ENCODE data around the gene APOL2.
"Not testable (repeated sequence)": the region's sequence is repeated elsewhere in the genome, so short reads cannot be mapped to it uniquely, and the experiment has no call there.

APOL2 gene

GRCh38 chr22:36238373-36239149, 766 bp downstream of the APOL2 start:
- DNase-seq (ENCODE audit: low spot score), result peak; percentile 34

- no peak for DNase-seq (ENCODE audit: low spot score)
These were observed 1.6 kb downstream of the APOL2 start for GRCh38 chr22:36237462-36238372.

GRCh38 chr22:36236388-36237319, 2.7 kb downstream of the APOL2 start:
- DNase-seq (ENCODE audit: low spot score), result no peak

DNA sequence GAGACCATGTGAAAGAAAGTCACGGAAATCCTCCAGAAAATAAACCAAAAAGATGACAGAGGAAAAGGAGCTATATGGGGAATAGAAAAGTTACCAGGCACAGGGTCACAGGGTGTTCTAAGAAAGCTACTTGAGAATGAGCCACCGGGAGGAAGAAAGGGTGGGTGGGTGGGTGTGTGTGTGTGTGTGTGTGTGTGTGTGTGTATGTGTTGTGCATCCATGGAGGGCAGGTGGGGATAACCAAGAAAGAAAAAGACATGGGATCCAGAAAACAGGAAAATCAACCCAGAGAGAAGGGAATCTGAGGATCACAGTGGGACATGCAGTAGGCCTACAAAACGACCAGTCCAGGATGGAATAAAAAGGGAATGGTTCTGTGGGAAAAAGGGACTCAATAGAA, 3.7 kb downstream of the APOL2 start:
- DNase-seq (ENCODE audit: low spot score), result no peak

DNA sequence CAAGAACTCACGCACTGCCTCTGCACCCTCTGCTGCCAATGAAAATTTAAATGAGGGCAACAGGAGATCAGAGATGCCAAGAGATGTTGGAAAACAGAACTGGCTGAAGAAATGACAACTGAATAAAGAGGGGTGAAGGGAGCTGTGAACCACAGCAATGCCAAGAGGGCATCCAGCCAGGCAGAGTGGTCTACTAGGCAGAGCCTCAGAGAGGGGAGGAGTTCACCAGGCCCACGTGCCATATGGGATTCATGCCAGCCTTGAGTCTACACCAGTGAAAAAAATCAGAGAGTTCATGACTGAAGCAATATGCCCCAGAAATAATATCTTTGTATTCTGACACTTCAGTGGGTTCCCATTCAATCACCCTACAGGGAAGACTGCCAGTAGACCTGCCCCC, 4.4 kb downstream of the APOL2 start:
- no peak for DNase-seq (ENCODE audit: low spot score)

GRCh38 chr22:36234213-36234612, 5.1 kb downstream of the APOL2 start:
- no peak for DNase-seq (ENCODE audit: low spot score)

GRCh38 chr22:36233796-36234195, 5.5 kb downstream of the APOL2 start:
- DNase-seq (ENCODE audit: low spot score), result no peak

- no peak for DNase-seq (ENCODE audit: low spot score)
These were observed 6.5 kb downstream of the APOL2 start for GRCh38 chr22:36232715-36233401.

GRCh38 chr22:36231051-36231450, 8.3 kb downstream of the APOL2 start:
- DNase-seq (ENCODE audit: low spot score), result not testable (repeated sequence)

DNA sequence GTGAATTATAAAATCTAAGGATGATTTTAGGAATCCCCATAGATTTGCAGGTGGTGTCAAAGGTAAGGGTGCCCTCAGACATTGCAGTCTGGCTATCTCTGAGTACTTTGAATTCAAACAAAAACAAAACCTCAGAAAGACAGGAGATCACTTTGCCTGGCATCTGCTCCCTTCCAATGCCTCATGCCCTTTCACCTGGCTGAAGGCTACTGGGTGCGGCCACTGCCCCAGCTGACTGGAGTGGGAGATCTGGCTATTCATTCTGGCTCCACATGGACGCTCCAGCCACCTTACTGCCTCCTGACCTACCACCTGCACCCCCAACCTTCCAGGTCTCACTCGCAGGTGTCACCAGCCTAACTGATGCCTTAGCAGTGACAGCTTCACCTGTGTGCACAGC, 9.7 kb downstream of the APOL2 start:
- not testable (repeated sequence) for DNase-seq (ENCODE audit: low spot score)

DNA sequence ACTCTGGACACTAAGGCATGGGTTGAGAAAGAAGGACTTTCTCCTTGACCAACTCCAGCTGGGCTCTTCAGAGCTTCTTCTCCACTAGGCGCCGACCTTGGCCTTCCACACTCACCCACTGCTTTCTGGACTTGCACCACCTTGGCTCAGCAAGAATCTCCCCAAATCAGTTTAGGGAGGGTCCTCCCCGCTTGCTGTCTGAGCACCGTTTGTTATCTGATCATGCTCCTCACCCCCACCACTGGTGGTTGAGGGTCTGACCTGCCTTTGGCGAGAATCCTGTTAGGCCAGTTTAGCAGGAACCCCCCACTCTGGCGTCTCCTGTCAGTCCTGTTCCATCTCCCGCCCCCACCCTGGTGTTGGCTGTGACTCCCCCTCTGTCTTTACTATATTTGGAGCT, 10.4 kb downstream of the APOL2 start:
- no peak for DNase-seq (ENCODE audit: low spot score)

GRCh38 chr22:36228369-36228768, 11.0 kb downstream of the APOL2 start:
- DNase-seq (ENCODE audit: low spot score), result not testable (repeated sequence)

DNA sequence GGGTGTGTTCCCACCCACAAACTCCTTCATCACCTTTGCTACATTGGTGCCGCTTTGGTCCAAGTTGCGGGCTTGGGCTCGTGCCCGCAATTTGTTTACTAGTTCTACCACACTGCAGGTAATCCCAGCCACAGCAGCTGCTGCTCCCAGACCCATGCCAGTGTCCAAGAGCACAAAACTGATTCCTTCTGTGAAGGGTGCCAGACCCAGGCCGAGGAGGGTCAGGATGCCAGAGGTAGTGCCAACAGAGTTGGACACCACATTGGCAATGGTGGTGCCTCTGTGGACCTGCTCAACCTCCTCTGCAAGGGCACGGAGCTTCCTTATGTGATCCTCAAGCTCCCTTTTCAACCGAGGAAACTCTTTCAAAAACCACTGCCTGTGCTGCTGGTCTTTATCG, 11.5 kb downstream of the APOL2 start:
- no peak for DNase-seq (ENCODE audit: low spot score)

DNA sequence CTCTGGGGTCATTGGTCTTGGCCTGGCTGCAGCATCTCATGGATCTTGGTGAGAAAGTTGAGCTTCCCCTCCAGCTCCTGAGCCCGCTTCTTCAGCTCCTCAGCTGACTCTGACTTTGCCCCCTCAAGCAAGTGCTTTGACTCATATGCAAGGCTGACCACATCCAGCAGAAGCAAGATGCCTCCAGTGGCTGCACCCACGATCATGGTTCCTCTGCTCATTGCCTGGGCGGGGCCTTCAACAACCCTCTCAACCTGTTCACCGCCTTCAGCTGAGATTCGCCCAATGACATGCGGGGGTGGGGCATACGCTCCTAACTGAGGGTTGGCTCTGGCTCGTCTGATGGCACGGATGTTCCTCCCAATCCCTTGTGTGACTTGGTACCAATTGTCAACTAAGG, 11.9 kb downstream of the APOL2 start:
- no peak for DNase-seq (ENCODE audit: low spot score)

- DNase-seq (ENCODE audit: low spot score), result no peak
These were observed 13.1 kb downstream of the APOL2 start for GRCh38 chr22:36226189-36226588.

DNA sequence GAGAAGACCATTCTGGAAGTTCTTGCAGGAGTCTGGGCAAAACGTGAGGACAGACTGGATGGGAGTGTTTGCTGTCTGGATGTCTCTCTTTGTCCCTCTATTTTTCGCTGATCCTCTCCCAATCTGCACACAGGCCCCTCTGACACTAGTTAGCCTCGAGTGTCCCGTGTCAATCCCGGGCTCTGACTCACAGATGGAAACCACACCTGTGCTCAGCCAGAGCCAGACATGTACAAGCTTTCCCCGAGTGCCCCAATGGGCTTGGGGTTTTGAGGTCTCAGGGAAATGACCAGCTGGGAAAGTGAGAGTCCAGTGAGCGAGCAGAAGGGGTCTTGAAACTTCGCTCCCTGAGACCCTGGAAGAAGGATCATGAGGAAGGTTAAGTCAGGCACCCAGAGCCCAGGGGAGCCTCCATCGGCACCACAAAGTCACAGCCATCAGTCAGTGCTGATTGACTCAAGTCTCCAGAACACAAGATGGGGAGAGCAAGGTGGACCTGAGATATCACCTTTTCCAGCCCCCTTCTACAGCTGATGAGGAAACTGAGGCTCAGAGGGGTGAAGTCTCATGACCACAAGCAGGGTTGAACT, 13.9 kb downstream of the APOL2 start:
- DNase-seq (ENCODE audit: low spot score), result no peak

DNA sequence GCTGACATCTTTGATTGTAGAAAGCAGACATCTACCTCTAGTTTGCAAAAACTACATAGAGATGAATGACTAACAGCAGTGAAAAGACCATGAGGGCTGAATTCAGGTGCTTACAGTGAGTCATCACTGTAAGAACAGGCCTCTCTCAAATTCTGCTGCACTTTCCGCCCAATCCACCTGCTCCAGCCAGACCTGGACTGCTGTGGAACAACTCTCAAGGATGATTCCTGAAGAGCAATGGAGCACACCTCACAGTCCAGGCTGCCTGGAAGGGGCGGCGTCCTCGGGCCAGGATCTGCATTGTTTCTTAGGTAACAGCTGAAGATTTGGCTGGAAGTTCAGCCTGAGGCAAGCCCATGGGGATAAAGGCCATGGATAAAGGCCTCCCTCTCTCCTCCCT, 15.1 kb downstream of the APOL2 start:
- DNase-seq (ENCODE audit: low spot score), result no peak

DNA sequence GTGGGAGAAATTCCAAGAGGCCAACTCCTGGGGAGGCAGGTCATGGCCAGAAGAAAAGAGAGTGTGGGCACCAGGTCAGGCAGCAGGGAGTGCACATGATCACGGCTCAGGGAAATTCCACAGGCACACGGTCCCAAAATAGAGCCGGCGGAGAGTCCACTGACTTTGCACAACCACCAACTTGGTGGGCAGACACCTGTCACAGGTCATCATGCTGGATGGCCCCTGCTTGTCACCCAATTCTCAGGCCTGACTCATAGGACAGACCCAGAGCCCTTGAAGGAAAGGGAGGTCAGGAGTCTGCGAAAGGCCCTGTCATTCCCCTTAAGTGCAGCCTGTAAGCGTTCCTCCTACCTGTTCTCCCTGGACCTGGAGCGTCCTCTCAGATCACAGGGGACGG, 15.8 kb downstream of the APOL2 start:
- DNase-seq (ENCODE audit: low spot score), result no peak

DNA sequence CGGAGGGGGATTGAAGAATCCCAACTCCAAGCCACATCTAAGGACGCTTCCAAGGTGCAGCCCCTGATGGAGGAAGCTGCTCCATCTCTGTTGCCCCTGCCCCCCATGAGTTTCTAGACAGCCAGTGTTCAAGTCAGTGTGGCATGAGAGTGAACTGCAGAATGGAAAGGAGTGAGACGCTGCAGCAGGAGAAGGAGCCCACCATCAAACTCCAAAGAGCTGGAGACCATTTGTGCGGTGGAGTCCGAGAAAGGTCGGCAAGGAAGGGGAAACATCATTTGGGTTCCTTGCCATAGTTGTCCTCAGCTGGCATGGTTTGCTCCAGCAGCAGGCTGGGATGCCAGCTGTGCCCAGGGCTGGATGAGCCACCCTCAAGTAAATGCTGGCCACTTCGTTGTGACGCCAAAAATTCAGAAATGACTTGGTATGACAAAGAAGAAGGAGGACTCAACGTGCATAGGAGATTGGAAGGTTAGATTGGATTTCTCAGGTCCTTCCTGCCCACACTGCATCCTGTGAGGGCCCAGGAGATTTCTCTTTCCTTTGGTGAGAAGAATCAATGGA, 16.4 kb downstream of the APOL2 start:
- no peak for DNase-seq (ENCODE audit: low spot score)
